ENCODE measurements around the gene DOCK8. TPM values are rescaled to one million over a fixed set of nuclear protein-coding genes. Genes with fewer than 3 reads are reported as not detected.
A peak's percentile ranks its signal among the peaks of the same experiment; 100 is the strongest.

Gene DOCK8
- total RNA-seq, 1 donor from 2014 or later, result 8.7 TPM

GRCh38 chr9:489198-490197, 274.8 kb downstream of the DOCK8 start:
- DNase-seq (ENCODE audit: low spot score), result no peak

GRCh38 chr9:494764-495163, 280.1 kb downstream of the DOCK8 start:
- DNase-seq (ENCODE audit: low spot score), result no peak

- no peak for DNase-seq (ENCODE audit: low spot score)
Measured at GRCh38 chr9:495739-496138, 281.1 kb downstream of the DOCK8 start.

- no peak for DNase-seq (ENCODE audit: low spot score)
Measured at GRCh38 chr9:503326-503725, 288.7 kb downstream of the DOCK8 start.

- peak; percentile 70 for DNase-seq (ENCODE audit: low spot score)
Measured at GRCh38 chr9:503881-504852, 289.5 kb downstream of the DOCK8 start, which contains the start of gene KANK1. Gene KANK1, plus strand, starts transcription at chr9:504695.

- DNase-seq (ENCODE audit: low spot score), result peak; percentile 11
Measured at GRCh38 chr9:504921-505740, 290.5 kb downstream of the DOCK8 start.

GRCh38 chr9:505741-506059, 291.0 kb downstream of the DOCK8 start:
- no peak for DNase-seq (ENCODE audit: low spot score)

- DNase-seq (ENCODE audit: low spot score), result no peak
Measured at GRCh38 chr9:506281-506680, 291.6 kb downstream of the DOCK8 start.

GRCh38 chr9:511861-512260, 297.2 kb downstream of the DOCK8 start:
- DNase-seq (ENCODE audit: low spot score), result no peak

GRCh38 chr9:512555-513272, 298.0 kb downstream of the DOCK8 start:
- DNase-seq (ENCODE audit: low spot score), result no peak

Other genes with a start within 250 kb of the DOCK8 start
- gene WASHC1, start 185.4 kb upstream of the DOCK8 start, total RNA-seq (ENCODE audit: insufficient read depth, low replicate concordance), result 4.1 TPM
- gene FOXD4, start 96.4 kb upstream of the DOCK8 start, total RNA-seq (ENCODE audit: insufficient read depth, low replicate concordance), result 3.4 TPM
- 99.0 TPM for gene ZNG1A, start 35.8 kb upstream of the DOCK8 start, total RNA-seq (ENCODE audit: insufficient read depth, low replicate concordance)

Measured in umbilical cord (tissue), 2 donors.